GM21723 (cell line): ENCODE results near the gene CHST15.
A peak's percentile ranks its signal among the peaks of the same experiment; 100 is the strongest.

Source experiments
- ATAC-seq: cut with Tn5 transposase; IDR thresholded peaks from one replicate; pipeline ENCODE4 v1.9.1; 2021; ENCODE audit warnings: mild to moderate bottlenecking, moderate library complexity; ENCODE audit not compliant: unreplicated experiment

CHST15 gene, protein sequence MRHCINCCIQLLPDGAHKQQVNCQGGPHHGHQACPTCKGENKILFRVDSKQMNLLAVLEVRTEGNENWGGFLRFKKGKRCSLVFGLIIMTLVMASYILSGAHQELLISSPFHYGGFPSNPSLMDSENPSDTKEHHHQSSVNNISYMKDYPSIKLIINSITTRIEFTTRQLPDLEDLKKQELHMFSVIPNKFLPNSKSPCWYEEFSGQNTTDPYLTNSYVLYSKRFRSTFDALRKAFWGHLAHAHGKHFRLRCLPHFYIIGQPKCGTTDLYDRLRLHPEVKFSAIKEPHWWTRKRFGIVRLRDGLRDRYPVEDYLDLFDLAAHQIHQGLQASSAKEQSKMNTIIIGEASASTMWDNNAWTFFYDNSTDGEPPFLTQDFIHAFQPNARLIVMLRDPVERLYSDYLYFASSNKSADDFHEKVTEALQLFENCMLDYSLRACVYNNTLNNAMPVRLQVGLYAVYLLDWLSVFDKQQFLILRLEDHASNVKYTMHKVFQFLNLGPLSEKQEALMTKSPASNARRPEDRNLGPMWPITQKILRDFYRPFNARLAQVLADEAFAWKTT

DNA sequence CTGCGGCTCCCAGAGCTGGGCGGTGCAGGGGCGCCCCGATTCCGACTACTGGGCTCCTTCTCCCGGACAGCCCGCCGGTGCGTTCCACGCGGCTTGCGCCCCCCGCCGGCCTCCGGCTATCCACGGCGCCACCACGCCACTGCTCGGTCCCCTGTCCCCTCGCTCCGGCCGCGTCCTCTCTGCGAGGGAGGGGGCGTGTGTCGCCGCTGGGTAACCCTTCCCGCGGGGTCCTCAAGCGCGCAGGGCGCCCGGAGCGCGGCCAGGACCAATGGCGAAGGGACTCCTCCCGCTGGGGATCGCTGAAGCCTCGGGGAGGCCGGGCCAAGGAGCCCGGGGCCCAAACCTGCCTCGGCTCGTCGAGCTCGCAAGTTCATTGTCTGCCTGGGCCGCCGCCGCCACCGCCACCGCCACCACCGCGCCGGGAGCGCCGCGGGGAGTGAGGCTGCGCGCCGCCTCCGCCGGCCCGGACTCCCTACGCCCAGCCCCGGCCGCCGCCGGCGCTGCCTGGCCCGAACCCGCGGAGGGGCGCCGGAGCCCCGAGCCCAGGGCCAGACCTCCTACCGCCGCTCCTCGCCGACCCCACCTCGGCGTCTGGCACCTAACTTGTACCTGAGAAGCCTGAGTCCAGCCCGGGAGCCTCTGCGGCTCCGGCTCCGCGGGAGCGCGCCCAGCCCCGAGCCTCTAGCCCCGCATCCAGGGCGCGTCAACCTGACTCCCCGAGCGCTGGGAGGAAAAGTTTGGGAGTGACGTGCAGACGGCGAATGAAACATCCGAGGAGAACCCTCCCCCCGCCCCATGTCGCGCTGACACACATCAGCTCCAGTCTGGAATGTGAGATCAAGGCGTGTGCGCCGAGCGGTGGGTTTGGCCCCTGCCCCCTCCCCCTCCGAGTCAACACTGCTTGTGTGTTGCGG lies at the start of gene CHST15:
TSS of gene CHST15 (minus strand) at position 739 of the 914 bp plus-strand sequence. CDS start 47,386 bp downstream, outside the sequence.
- peak; percentile 28 for ATAC-seq

DNA sequence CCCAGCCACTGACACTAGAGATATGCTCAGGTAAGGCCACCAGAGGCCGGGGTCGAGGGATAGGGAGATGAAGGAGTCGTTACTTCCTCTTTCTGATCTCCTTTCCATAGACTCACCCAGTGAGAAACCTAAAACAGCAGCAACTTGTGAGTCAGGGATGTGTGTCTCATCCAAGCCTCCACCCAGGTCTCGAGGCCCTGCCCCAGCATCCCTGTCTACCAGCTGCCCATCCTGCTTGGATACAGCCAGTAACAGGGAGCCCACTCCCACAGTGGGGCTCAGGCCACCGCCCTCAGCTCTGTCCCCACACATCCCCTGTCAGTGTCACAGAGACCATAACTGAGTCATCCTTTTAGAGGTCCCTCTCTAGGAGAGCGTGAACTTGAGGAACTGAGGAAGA lies 49.6 kb upstream of the CHST15 start:
- no peak for ATAC-seq

DNA sequence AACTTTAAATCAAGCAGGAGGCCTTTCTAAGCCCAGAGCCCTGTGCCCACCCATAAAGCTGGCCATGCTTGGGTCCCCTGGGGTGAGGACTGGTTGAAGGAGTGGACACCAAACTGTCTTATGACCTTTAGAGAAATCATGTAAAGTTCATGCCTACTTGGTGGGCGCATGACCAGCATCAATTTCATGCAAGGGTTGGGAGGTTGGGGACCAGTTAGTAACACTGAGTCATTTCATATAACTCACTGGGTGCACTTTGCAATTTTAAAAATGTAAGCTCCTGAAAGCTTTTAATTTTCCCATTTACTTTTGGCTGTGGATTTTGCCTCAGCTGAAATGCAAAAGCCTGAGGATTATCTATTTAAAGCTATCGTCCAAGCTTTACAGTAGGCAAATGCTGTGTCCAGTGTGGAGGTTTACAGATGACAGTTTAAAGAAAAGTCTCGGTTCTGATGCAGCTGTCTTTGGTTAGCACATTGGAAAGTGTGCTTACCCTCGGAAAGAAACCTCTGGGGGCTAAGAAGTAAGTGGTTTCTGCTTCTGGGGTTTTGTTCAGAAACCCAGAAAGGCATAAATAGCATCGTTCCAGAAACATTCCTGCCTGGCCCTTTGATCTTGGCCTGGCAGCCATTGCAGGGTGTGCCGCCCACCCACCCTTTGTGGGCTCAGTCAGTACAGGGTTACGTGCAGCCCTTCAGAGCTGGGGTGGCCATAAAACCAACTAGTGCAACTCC lies 48.8 kb upstream of the CHST15 start:
- ATAC-seq = no peak

DNA sequence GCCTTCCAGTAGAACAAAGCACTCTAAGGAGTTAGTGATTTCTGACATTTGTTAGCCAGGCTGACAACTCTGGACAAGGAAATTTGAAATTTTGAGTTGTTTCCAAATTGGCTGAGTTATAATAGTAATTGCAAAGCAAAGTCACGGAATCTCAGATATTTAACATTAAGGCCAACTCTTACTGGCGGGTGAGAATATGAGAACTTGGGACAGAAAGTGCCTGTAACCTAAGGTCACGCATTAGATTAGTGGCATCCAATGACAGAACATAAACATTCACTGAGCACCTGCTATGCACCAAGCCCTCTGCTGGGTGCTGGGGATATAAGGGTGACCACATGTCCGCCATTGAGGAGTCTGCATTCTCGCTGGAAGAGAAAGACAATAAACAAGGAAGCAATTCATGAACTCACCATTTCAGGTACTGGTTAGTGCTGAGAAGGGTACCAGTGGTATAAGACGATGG lies 45.5 kb upstream of the CHST15 start:
- no peak for ATAC-seq

DNA sequence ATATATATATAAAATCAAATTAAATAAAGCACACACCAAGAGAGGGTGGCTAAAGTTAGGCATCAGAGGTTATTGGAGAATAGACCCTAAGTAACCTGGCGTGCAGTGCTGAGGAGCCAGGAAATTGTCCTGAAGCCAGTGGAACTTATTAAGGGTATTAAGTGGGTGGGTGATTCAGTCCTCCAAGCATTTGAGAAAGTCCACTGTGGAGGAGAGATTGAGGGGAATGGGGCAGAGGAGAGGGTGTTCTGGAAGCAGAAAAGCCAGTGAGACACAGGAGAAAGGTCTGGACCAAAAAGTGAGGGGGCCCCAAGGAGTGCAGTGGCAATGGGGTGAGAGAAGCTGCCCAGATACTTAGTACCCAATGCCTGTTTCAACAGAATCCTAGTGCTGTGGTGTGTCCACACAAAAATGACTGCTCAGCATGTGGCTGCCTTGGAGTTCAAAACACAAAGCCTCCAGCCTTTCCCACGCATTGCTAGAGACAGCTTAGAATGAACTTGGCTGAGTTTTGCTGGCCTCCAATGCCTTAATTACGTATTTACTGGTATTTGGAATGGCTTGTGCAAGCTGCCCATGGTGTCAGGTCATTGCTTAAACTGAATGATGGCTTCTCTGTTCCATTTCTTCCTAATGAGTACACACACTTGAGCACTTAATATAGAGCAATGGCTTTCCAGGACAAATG lies 44.9 kb upstream of the CHST15 start:
- no peak for ATAC-seq

DNA sequence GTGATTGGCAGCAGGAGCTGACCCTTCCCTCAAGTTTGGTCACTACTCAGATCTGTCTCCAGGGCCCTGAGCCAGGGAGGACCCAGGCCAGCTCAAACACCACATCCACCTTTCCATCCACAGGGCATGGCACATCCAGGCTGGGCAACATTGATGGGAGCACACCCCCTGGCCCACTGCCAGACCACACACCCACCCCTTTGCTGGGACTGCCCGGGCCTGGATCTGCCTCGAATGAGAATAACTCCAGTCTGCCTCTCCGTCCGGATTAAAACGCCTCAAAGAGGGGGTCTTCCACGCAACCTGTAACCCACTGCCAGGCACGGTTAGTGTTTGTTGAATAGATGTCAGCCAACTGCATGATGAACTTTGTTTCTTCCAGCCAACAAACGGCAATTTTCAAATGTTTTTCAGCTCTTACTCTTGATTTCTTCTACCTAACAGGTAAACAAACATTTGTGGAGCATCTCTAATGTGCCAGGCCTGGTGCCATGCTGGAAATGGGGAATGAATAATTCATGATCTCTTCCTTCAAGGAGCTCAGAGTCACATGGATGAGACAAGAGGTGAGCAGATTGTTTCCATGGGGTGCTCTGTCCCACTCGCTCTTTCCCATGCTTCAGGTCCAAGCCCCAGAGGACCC lies 41.0 kb upstream of the CHST15 start:
- no peak for ATAC-seq

DNA sequence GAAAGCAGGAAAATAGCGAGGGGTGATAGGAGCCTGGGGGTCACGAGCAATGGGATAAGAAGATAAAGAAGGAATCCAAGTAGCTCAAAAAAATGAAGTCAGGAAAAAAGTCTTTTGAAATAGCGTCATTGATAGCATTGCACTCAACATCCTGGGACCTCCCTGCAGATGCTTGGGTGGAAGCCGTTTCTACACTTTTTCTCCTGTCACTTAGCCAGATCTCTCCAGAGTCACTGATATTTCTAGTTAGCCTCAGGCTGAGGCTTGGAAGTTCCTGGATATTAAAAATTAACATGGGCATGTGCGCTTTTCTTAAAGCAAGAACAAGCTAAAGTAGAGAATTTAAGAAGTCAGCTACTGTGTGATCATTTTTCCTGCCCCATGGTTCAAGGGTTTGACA lies 39.5 kb upstream of the CHST15 start:
- ATAC-seq = no peak

DNA sequence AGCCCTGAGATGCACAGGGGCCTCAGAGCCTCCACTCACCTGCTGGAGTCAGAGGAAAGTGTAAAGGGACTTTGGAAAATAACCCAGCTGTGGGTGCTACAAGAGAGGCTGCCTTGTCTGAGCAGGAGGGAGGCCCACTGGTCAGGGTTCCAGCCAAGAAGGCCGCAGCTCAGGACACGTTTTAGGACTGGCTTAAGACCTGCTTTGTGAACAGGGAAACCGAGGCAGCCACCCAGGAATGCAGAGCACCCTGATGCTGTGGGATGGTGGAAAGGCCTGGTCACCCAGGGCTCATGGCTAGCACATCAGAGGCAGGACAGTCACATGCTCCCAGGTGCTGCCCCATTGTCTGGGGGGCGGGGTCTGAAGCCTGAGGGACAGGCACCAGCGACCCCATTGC lies 38.9 kb upstream of the CHST15 start:
- no peak for ATAC-seq

DNA sequence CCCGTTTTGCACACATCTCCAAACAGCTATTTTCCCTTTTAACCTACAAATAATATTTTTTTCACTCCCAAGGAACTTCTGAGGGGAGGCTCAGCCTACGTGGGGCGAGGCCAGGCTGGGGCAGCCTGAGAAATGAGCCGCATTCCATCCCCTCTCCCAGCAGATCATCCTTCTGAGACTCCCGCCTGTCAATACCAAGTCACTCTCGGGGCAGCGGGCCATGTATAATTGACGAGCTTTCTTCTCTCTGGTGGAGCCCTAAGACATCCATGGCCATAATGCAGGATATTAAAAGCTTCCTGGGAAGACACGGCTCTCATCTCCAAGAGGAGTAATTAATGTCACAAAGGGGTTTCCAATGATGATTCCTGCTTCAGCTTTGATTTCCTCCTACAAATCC lies 37.8 kb upstream of the CHST15 start:
- ATAC-seq = no peak

DNA sequence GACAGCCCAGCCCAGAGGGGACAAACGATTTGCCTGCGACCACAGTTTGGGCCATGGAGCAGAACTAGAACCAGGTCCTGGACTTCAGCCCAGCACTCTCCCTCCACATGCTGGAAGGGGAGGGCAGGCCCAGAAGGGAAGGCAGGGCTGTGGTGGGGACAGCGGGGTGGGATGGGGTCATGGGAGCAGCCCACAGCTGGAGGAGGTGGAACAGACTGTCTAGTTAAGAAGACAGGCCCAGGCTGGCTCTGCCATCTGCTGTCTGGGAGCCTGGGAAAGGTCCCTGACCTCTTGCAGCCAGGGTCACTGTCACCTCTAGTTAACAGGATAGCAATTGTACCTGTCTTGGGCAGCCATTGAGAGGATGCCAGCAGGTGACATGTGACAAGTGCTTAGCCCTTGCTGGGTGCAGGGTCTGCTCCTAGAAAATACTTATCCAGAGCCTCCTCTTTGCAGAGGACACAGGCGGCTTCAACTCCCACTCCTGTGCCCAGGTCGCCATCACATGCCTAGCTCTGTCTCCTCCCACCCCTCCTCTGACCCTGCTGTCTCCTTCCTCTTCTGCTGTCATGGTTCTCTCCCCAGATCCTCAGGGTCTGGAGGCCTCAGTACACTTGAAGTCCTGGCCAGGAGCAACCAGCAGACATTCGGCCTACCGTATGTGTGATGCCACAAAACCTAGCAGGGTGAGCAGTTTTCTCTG lies 37.0 kb upstream of the CHST15 start:
- no peak for ATAC-seq

DNA sequence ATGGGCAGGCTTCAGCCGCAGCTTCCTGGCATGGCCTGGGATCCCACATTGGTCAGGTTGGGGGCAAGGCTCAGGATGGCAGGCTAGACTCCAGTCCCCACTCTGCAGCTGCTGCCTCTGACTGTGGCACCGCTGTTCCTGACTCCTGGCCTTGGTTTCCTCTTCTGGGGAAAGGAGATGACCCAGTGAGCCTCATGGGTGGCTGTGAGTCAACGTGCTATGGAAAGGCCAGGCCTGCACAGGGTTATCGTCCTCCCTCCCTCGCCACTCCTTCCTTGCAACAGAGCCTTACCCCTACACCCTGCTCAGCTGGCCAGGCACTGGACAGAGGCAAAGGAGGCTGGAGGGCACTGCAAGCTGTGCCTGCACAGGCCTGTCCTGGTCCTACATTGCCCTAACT lies 36.1 kb upstream of the CHST15 start:
- ATAC-seq = no peak

DNA sequence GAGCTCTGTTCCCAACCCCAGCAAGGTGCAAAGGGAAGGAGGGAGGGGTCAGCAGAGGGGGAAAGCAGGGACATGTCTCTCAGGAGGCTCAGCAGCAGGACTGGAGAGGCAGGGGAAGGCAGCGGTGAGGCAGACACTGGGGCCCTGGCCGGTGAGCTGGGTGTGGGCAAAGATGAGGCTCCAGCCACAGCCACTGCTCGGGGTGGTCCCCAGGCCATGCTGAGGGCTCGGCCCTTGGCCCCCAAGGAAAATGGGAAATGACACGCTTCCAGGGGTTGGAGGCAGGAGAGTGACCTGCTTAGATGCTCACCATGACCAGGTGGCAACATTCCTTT lies 35.4 kb upstream of the CHST15 start:
- ATAC-seq = no peak

DNA sequence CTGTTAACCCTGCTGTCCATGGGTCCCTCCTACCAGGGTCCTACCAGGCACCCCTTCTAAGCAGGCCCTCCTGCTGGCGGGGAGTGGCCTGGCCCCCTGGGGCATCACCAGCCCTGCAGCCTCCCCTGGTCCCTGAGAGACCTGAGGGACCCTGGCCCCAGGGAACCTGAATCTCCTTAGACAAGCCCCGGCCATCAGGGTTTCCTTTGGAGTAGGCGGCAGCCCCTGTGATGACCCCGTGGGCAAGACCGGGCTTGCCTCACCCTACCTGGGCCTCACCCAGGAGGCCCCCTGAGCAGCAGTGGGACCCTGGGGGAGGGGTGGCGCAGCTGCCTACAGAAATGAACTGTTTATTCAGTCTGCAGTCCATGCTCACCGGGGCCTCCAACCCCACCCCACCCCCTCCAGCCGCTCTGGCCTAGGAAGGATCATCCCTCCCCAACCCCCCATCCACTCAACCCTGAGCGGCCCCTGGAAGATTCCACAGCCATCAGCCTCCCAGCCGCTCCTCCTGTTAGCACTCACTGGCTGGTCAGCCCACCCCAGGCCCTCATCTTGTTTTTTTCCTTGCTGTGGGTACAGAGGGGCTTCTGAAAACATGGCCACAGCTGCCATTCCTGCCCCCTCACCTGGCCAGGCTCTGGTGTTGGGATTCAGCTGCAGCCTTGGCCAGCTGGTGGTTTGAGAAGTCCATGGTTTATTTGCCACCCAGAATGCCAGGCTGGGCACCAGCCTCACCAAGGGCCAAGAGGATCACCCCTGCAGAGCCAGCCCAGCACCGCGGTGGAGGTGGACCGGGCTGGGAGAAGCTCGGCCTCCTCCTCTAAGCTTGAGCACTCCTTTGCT lies 34.8 kb upstream of the CHST15 start:
- no peak for ATAC-seq

DNA sequence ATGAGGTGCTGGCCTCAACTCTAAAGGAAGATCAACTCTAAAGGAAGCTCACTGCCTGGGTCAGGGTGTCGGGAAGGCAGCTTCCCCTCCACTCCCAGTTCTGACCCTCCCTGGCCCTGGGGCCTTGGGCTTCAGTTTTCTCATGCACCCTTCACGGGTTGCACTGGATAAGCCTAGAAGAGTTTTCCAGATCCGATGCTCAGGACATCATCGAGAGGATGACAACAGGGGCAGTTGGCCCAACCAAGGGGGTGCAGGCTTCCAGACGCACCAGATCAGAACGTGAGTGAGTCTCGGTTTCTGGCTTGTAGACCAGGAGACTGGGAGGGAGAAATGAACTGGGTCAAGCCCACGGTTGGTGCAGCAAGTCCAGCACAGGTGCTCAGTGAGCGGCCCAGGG lies 34.2 kb upstream of the CHST15 start:
- no peak for ATAC-seq

DNA sequence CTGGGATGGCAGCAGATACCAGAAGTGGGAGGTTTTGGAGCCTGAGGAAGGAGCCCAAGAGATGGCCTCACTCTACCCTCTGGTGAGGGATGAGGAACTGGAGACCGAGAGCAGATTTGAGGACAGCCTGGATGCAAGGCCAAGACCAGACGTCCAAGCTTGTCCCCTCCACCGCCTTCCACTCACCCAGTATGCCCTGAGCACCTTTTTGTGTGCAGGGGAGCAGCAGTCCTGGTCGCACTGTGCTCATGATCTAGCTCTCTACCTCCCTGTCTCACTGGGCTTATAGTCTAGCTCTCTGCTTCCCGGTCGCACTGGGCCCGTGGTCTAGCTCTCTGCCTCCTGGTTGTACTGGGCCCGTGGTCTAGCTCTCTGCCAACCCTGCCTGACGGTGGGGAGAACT lies 33.6 kb upstream of the CHST15 start:
- ATAC-seq = no peak

DNA sequence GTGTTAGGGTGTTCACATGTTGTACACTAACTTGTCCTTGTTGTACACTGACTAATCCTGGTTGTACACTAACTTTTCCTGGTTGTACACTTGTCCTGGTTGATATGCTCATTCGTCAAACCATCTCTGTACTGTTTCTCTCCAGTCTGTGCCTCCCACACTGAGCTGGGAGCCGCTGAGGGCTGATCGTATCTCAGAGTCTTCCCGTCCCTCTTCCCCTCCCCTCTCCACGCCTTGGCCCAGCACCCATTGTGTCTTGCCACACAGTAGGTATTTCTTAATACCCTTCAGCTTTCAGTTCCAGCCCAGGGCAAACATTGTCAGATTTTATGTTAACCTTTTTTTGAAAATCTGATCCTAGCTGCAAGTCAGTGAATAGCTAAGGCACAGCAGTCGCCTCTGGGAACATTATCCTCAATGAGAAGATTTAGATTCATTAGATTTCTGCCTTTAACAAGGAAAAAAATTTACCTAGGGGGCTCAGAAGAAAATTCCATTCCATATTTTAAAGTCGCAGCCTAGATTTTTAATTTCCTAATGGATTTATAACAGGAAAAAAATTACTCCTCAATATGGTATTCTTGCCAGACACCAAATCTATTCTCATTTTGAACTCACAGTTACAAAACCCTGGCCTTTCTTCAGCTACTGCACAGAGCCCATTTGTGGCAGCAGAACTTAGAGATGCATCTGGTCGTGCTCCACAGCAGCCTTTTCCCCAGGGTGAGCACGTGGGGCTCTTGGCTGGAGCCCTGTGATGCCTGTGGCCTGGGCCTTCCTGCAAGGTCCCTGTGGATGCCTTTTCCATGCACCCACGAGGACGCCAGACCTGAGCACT lies 33.0 kb upstream of the CHST15 start:
- no peak for ATAC-seq

DNA sequence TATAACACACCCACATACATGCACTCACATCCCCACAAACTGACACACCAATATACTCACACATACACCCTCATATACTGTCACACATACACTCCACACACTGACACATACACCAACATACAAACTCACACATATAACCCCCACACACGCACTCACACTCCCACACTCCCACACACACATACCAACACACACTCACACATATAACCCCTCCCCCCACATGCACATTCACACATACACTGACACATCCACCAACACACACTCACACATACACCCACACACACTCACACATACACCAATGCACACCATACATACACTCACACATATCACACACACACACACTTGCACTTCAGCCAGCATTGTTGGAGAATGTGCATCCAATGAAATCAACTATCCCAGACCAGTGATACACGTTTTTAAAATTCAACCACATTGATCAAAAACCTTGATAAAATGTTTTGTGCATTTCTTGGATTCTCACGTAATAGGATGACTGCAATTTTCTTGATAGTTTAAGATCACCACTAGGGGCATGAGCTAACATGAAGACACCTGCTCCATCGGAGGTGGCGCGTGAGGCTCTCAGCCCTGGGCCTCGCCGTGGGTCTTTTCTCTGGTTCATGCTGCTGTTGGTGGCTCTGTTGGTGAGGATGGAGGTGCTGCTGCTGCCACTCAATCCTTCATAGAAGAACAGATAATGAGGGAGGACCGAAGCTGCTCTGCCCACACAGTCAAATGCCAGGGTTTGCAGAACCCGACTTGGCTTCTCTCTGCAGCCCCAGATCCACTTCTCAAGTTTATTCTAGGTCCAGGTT lies 32.1 kb upstream of the CHST15 start:
- no peak for ATAC-seq
